Measurements from ENCODE around the gene WWC2.
"Not testable (repeated sequence)": the region's sequence is repeated elsewhere in the genome, so short reads cannot be mapped to it uniquely, and the experiment has no call there.

The WWC2 gene

GRCh38 chr4:183299464-183299863 lies 200.4 kb downstream of the WWC2 start:
- no peak for DNase-seq (ENCODE audit: low read depth, low spot score)

DNA sequence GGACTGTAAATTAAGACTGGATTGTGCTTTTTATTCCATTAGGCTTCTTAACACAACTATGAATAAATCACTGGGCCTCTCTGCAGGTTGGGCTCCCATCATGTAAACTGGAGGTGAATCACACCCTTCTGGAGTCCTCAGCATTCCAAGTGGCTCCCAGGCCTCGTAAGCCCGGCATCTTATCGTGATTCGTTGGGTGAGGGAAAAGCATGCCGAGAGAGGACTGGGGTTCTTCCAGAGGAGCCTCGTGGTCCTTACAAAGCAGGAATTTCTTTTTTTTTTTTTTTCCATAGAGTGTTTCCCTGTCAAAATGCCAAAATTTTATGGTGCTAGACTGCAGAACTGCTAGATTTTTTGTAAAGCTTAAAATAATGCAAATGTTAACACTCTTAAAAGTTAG lies 201.0 kb downstream of the WWC2 start:
- DNase-seq (ENCODE audit: low read depth, low spot score): no peak

DNA sequence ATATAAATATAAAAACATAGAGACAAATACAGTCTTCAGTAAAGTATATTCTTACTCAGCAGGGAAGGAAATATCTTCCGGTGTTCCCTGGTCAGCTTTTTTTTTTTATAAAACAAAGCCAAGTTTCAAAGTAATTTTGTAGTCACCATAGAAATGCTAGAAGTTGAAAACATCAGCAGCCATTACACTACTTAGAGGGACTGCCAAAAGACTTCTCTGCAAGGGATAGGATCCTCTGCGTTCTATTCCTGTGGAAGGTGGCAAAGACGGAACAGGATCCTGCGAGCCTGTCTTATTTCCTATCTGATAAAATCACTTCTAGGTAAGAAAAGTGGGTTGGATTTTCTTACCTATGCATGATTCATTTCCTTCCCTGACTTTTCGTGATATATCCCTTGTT lies 201.6 kb downstream of the WWC2 start:
- DNase-seq (ENCODE audit: low read depth, low spot score): no peak

GRCh38 chr4:183303301-183303700 lies 204.2 kb downstream of the WWC2 start:
- DNase-seq (ENCODE audit: low read depth, low spot score): no peak

DNA sequence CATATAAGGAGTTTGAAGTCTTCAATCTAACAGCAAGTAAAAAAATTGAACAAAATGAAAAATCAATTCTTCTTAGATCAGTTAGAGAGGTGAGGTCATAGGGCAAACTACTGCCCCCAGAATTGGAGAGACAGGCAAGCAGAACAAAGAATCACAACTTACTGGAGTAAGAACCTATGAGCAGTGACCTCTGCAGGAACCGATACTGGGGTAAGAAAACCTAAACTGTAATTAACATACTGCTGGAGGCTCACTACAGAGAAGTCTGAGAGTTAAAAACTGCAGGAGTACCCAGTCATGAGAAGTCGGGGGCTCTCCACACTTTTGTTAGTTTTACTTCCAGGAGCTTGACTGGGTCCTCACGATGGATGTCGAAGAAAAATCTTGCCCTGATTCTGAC lies 205.0 kb downstream of the WWC2 start:
- DNase-seq (ENCODE audit: low read depth, low spot score): no peak

- DNase-seq (ENCODE audit: low read depth, low spot score): no peak
These were observed 205.5 kb downstream of the WWC2 start for GRCh38 chr4:183304538-183304937.

DNA sequence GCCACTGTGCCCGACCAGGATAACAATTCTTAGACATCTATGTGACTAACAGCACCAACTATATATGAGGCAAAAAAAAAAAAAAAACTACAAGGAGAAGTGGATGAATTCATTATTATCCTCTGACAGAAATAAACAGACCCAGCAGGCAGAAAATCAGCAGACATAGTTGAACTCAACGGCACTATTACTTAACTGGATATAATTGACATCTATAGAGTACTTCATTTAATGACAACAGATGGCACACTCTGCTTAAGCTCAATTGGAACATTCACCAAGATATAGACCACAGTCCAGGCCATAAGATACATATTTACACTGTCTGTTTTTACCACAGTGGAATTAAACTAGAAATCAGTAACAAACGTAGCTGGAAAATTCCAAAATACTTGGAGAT lies 207.8 kb downstream of the WWC2 start:
- no peak for DNase-seq (ENCODE audit: low read depth, low spot score)

GRCh38 chr4:183312841-183313240 lies 213.8 kb downstream of the WWC2 start:
- DNase-seq (ENCODE audit: low read depth, low spot score): no peak

DNA sequence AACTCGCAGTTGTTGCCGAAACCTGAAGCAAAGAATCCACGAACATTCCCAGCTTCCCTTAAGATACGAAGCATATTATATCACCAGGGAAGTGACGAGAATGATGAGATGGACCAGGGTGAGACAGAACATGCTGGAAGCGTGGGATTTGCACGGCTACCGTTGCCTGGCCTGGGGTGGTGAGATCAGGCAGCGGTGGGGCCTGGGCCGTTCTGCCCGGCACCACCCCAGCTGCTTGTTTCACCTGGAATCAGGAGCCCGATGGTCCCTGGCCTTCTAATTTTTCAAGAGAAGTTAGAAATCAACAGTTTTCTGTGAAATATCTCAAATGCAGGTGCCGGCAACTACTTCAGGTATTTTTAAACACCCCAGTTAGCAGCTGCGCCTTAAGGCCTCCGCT lies 215.3 kb downstream of the WWC2 start:
- no peak for DNase-seq (ENCODE audit: low read depth, low spot score)

DNA sequence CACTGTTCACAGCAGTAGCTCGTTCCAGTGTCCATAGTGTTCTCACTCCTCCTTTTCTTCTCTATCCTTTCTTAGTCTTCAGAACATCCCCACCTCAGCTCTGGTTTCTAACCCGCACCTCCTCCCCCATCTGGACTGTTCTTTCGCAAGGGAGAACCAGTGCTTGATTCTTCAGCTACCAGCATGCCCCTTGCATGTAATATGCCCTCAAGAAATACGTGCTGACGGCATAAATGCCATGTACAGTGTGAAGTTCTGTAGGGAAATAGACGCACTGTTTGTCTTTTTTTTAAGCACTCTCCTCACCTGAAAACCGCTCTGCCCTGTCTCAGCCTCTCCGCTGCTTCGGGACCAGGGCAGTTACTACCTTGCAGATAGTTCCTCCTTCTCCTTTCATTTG lies 215.7 kb downstream of the WWC2 start:
- DNase-seq (ENCODE audit: low read depth, low spot score): no peak

DNA sequence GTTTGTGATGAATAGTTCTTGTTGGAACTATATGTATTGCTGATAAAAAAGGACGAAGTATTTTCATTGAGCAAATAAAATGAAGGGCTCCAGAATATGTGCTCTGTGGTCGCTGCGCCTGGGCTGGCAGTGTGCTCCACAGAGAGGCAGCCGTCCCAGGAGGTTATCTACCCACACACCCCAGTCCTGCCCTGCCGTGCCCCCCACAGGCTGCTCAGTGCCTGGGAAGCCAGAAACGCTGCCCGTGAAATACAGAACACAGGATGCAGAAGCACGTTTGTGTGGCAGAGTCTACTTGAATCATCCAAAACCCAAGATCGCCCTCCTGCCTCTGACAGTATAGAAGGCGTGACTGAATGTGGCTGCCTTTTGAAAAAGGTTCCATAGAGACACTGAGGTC lies 219.6 kb downstream of the WWC2 start:
- no peak for DNase-seq (ENCODE audit: low read depth, low spot score)

DNA sequence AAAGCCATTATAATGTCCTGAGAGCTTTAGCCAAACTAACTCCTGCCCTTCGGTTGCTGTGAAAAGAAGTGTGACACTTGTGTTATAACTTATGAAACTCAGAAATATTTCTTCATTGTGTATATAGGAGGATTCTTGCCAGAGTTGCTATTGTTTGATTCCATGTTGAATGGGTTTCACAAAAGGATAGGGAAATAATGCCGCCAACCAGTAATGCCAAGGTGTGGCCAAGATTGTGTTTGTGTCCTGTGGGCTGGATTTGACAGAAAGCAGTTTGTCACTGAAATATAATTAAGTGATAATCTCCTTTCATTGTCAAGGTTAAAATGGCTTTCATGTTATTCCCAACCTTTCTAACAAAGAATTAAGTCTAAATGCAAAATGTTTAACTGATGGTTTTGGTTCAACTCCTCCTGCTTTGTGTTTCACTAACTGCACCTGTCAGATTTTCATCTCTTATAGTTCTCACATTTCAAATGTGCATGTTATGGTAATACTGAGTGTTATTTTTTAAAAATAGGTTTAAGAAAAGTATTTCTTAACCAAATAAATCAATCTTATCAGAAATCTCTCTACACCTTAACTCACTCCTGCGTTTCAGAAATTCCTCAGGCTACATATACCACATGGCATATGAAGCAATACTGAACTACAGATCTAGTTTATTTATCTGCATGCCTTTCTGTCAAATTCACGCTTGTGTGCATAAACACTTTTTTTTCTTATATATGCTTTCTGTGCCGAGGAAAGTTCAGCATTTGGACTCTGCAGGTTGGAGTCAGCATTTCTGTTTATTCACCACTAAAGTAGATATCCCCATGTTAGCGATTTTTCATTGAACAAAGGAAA lies 221.4 kb downstream of the WWC2 start, which contains the start of gene CLDN22:
Gene CLDN22 (minus strand): TSS at position 66 of the 849 bp plus-strand sequence. CDS start 58 bp downstream, at position 8.
- DNase-seq (ENCODE audit: low read depth, low spot score): no peak

DNA sequence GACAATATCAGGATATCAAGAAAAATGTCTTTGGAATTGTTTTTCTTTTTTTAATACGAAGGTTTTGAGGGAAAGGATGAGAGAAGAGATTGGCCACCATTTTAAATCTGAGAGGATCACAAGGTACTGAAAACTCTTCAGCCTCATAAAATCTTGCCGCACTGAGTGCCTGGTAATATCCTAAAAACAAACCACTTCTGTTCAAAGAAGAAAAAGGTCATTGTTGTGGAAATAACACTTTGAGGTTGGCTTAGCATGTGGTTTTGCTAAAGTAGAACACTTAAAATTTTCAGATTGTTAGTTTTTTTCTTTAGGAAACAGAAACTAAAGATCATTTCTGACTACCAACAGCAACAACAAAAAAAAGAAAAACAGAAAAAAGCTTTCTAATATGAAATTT lies 222.0 kb downstream of the WWC2 start:
- DNase-seq (ENCODE audit: low read depth, low spot score): no peak

DNA sequence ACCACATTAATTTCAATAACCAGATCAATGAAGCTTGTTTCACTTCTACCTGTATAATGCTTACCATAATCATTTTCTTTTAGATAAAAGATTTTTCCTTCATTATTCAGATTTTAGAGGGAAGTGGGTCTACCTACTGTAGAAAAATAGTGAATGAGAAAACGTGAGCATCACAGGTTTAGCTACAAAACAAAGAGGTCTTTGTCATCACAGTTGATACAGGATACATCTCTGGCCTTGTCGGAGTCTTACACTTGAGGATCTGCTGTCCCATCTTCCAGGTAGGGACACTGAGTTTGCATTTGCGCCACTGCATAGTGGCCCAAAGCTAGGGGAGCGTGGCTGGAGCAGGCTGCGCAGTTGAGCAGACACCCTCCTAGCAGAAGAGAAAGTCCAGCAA lies 222.5 kb downstream of the WWC2 start:
- no peak for DNase-seq (ENCODE audit: low read depth, low spot score)

DNA sequence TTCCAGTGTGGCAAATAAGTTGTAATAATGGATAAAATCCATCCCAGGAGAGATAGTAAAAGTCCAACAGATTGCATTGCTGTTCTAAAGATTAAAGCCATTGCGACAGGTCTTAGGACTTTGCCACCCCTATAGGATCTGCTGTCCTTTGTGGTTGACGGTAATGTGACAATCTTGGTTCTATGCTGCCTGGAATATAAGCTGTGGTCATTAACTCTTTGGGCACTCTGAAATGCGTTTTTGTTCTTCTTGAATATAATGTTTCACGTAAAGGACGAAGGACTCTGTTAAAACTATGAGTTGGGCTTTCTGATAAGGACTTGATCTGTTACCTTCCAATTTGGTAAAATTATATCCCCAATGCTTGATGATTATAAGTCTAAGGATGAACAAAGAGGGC lies 223.3 kb downstream of the WWC2 start, which contains the start of gene CLDN24:
Gene CLDN24 (minus strand): TSS at position 101 of the 400 bp plus-strand sequence. CDS start 0 bp downstream, at position 101.
- no peak for DNase-seq (ENCODE audit: low read depth, low spot score)

GRCh38 chr4:183323295-183323694 lies 224.2 kb downstream of the WWC2 start:
- DNase-seq (ENCODE audit: low read depth, low spot score): peak; percentile 26

DNA sequence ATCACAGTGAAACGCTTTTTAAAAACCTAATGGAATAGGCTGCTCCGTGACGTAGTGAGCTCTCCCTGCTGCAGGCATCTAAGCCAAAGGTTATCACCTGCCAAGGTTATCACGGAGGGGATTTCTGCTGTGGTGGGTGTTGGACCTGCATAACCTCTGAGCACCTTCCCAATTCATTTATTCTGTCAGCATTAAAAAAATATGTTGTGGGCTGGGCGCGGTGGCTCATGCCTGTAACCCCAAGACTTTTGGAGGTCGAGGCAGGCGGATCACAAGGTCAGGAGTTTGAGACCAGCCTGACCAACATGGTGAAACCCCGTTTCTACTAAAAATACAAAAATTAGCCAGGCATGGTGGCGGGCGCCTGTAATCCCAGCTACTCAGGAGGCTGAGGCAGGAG lies 225.0 kb downstream of the WWC2 start:
- not testable (repeated sequence) for DNase-seq (ENCODE audit: low read depth, low spot score)

DNA sequence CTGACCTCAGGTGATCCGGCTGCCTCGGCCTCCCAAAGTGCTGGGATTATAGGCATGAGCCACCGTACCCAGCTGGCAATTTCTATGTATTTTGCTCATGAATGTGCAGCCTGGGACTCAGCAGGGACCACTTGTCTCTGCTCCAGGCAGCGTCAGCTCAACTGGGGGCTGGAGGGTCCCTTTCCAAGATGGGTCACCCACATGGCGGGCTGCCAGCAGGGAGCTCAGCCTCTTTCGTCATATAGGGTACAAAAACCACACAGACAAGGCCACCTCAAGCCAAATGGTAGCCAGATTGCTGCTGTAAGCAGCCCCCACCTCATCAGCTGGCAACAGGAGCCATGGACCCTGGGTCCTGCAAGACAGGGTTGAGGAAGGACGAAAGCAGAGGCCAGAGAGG lies 225.6 kb downstream of the WWC2 start:
- DNase-seq (ENCODE audit: low read depth, low spot score): no peak

- DNase-seq (ENCODE audit: low read depth, low spot score): not testable (repeated sequence)
These were observed 227.3 kb downstream of the WWC2 start for GRCh38 chr4:183326387-183326786.

DNA sequence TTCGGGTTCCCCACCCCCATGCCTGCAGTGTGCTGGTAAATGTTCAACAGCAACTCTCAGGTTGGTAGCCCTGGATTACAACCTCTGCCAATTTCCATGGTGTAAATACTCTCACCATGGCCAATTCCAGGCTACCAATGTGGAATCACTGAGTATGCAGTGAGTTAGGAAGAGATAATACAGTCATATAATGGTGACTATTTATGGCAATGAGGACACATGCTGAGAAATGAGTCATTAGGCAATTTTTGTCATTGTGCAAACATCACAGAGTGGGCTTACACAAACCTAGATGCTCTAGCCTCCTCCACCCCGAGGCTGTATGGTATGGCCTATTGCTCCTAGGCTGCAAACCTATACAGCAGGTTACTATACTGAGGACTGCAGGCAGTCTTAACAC lies 227.8 kb downstream of the WWC2 start:
- no peak for DNase-seq (ENCODE audit: low read depth, low spot score)

GRCh38 chr4:183327827-183328226 lies 228.8 kb downstream of the WWC2 start:
- DNase-seq (ENCODE audit: low read depth, low spot score): no peak

- DNase-seq (ENCODE audit: low read depth, low spot score): no peak
These were observed 229.8 kb downstream of the WWC2 start for GRCh38 chr4:183328832-183329231.

DNA sequence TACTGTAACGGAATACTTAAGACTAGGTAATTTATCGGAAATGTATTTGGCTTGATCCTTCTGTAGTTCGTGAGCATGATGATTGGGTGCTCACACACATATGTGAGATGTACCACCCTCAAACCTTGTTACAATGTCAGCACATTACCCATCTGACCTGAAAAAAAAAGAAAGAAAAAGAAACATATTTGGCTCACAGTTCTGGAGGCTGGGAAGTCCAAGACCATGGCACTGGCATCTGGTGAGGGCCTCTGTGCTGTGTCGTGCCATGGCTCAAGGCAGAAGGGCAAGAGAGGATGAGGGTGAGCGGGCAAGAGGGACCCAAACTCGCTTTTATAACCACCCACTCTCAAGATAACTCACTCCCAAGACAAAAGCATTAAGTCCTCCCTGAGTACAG lies 230.2 kb downstream of the WWC2 start:
- no peak for DNase-seq (ENCODE audit: low read depth, low spot score)
